Activated CD4-positive, alpha-beta T cell treated with anti-CD3 and anti-CD28 coated beads, Interleukin-2, amount 50 U/mL, for 24 hours (primary cell): ENCODE results near the gene MATN4.
A peak's percentile ranks its signal among the peaks of the same experiment; 100 is the strongest.
"Not testable (repeated sequence)": the region's sequence is repeated elsewhere in the genome, so short reads cannot be mapped to it uniquely, and the experiment has no call there.

Experiments
- DNase-seq, 2 donors: peaks; one replicate each; pipeline ENCODE4 v3.0.0-alpha.2; 2020; ENCODE audit warnings: low read depth in 1 of 2, low spot score in 1 of 2

The MATN4 gene

GRCh38 chr20:45308117-45308778 is at the start of gene MATN4:
TSS of gene MATN4 (minus strand) at chr20:45308299. CDS start at chr20:45305582, 2,717 bp downstream.
- DNase-seq = no peak

GRCh38 chr20:45355209-45356084 is 47.3 kb upstream of the MATN4 start:
- DNase-seq = no peak

GRCh38 chr20:45354423-45355208 is 46.5 kb upstream of the MATN4 start:
- no peak for DNase-seq

- DNase-seq = no peak
Measured at GRCh38 chr20:45353746-45354145, 45.6 kb upstream of the MATN4 start.

GRCh38 chr20:45352729-45353128 is 44.6 kb upstream of the MATN4 start:
- no peak for DNase-seq

GRCh38 chr20:45350795-45351194 is 42.7 kb upstream of the MATN4 start:
- not testable (repeated sequence) for DNase-seq

- DNase-seq = no peak
Measured at GRCh38 chr20:45350217-45350616, 42.1 kb upstream of the MATN4 start.

GRCh38 chr20:45347936-45348778 is 40.1 kb upstream of the MATN4 start, which contains the start of gene SDC4:
TSS of gene SDC4 (minus strand) at chr20:45348424. CDS start at chr20:45348384, 40 bp downstream.
- peak; percentile 42 to 52 for DNase-seq

- DNase-seq = no peak
Measured at GRCh38 chr20:45347297-45347935, 39.3 kb upstream of the MATN4 start.

- no peak for DNase-seq
Measured at GRCh38 chr20:45346851-45347250, 38.8 kb upstream of the MATN4 start.

GRCh38 chr20:45346291-45346718 is 38.2 kb upstream of the MATN4 start:
- DNase-seq = no peak

GRCh38 chr20:45345104-45345936 is 37.2 kb upstream of the MATN4 start:
- no peak for DNase-seq

- DNase-seq = no peak
Measured at GRCh38 chr20:45344168-45344860, 36.2 kb upstream of the MATN4 start.

GRCh38 chr20:45343532-45344167 is 35.6 kb upstream of the MATN4 start:
- no peak for DNase-seq

- DNase-seq = no peak
Measured at GRCh38 chr20:45342855-45343531, 34.9 kb upstream of the MATN4 start.

GRCh38 chr20:45341939-45342854 is 34.1 kb upstream of the MATN4 start:
- no peak for DNase-seq

- no peak for DNase-seq
Measured at GRCh38 chr20:45341579-45341938, 33.5 kb upstream of the MATN4 start.
